Stomach (tissue), 9 donors: ENCODE measurements around the gene ACP1. TPM values are rescaled to one million over a fixed set of nuclear protein-coding genes. Genes with fewer than 3 reads are reported as not detected.

Experiments used
- DNase-seq, 2 donors: peaks; one replicate each; pipeline versions ENCODE4 v3.0.0 to v3.0.0-alpha.2; 2013 to 2019
- H3K27ac ChIP-seq, 5 donors: fragments of 200-600 bp in 4 of 5; sonication (generic) in 4 of 5; one replicate each; pipeline ENCODE4 v1.5.1; 2013 to 2019; ENCODE audit warnings: mild to moderate bottlenecking in 1 of 5, moderate library complexity in 1 of 5
- H3K27me3 ChIP-seq, 3 donors: fragments of 200-600 bp; sonication (generic); one replicate each; pipeline ENCODE4 v1.5.1; 2017 to 2019; ENCODE audit warnings: mixed run types in 1 of 3
- H3K36me3 ChIP-seq, 4 donors: fragments of 200-600 bp; sonication (generic); 1 replicate in 3 of 4; 2 replicates in 1 of 4; pipeline ENCODE4 v1.5.1; 2016 to 2019
- H3K4me1 ChIP-seq, 4 donors: fragments of 200-600 bp; sonication (generic); one replicate each; pipeline ENCODE4 v1.5.1; 2016 to 2019
- H3K4me3 ChIP-seq, 4 donors: fragments of 200-600 bp; sonication (generic) in 3 of 4; one replicate each; pipeline ENCODE4 v1.5.1; 2016 to 2019; ENCODE audit warnings: mild to moderate bottlenecking in 1 of 4
- H3K9me3 ChIP-seq, 4 donors: fragments of 200-600 bp; sonication (generic); one replicate each; pipeline ENCODE4 v1.5.1; 2016 to 2019
- CTCF ChIP-seq, 7 experiments: fragments of 450-650 bp in 4 of 7; fragments of 200-600 bp in 3 of 7; sonication (generic) in 3 of 7; IDR thresholded peaks; one replicate each; pipeline ENCODE4 v1.5.1; 2016 to 2019; ENCODE audit warnings: antibody characterized with exemption in 7 of 7, control low read depth in 2 of 7, mild to moderate bottlenecking in 1 of 7
- EP300 ChIP-seq: sonication (generic); formaldehyde crosslinking; IDR thresholded peaks from one replicate; pipeline ENCODE4 v1.6.1; 2017; ENCODE audit warnings: antibody characterized with exemption
- POLR2A ChIP-seq, 4 donors: fragments of 450-650 bp; IDR thresholded peaks; one replicate each; pipeline ENCODE4 v1.6.1; 2016; ENCODE audit warnings: antibody characterized with exemption in 4 of 4, control low read depth in 2 of 4, mild to moderate bottlenecking in 1 of 4, moderate library complexity in 1 of 4
- POLR2AphosphoS5 ChIP-seq, 3 donors: sonication (generic); formaldehyde crosslinking; IDR thresholded peaks; one replicate each; pipeline ENCODE4 v1.6.1; 2016; ENCODE audit warnings: antibody characterized with exemption in 3 of 3
- WGBS, 5 donors: extraction: QIAGEN DNeasy Blood & Tissue Kit in 3 of 5; methylation state at CpG; one replicate each; pipeline versions ENCODE4 v1.1.5 to v1.1.7; 2013 to 2018; 5-methylcytosine and 5-hydroxymethylcytosine counted together
- intact Hi-C: fragments of 100-400 bp; cut with DNase I; formaldehyde crosslinking; loops from one replicate; pipeline ENCODE4 v1.15.1; 2023; ENCODE audit warnings: low total_unique reads
- polyA plus RNA-seq, 3 donors: library from polyadenylated mRNA; stranded (reverse); fragments of 200-250 nt; gene quantifications; one replicate each; pipeline ENCODE4 v1.2.3, GENCODE V29; 2013
- total RNA-seq, 5 donors: library from RNA; depleted of rRNA; stranded (reverse); fragments of >200 nt; gene quantifications; one replicate each; pipeline versions ENCODE4 v1.1.0 to v1.2.3, GENCODE V29; 2014 to 2016
- donor health status: healthy with polysubstance abuse.
- donor health status: Bipolar disorder and iron deficiency.
- donor health status: healthy.

The ACP1 gene
- total and polyA plus RNA-seq, 8 donors, result 21.1 to 183 (median 87.5) TPM

GRCh38 chr2:223971-224760 lies 40.6 kb upstream of the ACP1 start:
- no peak for DNase-seq
- intact Hi-C loops, result no loop called here
- Histone ChIP-seq H3K36me3 (peaks cover 33 to 98% (median 90%) of the 10 kb centered on the region in 4 donors), H3K27me3 (no peaks in the 10 kb centered on the region), H3K4me3 (no peak overlapping the region), H3K9me3 (no peaks in the 10 kb centered on the region), H3K27ac (no peak overlapping the region), H3K4me1 (no peaks in the 10 kb centered on the region)
- TF ChIP-seq POLR2A (IDR thresholded peaks at IDR 0.05) (no peak), EP300 (no peak), CTCF (IDR thresholded peaks at IDR 0.05) (no peak), POLR2AphosphoS5 (IDR thresholded peaks at IDR 0.05) (no peak)
- WGBS, 5 donors, result 89 to 96% (median 93%) methylated on average over 6 of the region's 6 CpGs

DNA sequence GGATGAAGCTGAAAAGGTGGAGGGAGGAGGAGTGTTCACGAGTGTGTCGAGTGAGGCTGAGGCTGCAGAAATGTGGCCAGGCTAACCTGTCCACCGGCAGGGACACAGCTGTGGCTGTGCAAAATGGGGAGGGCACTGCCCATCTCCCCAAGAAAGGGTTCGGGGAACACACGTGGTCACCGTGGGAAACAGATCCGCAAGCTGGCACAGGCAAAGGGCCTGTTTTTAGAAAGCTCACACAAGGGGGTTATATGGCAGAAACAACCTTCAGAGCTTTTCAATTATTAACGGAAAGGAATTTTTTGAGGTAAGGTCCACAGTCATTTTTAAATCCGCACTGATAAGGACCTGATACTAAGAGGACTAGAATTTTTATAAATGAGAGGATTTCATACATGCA lies 36.6 kb upstream of the ACP1 start:
- WGBS, 5 donors, result 90 to 98% (median 95%) methylated on average over 9 of the region's 9 CpGs
- no peaks in the 10 kb centered on the region for H3K27me3 ChIP-seq
- intact Hi-C loops, result no loop called here
- H3K36me3 ChIP-seq, result peaks cover 18 to 89% (median 76%) of the 10 kb centered on the region in 4 donors
- H3K4me3 ChIP-seq, result no peak overlapping the region
- no peaks in the 10 kb centered on the region for H3K4me1 ChIP-seq
- no peak overlapping the region for H3K27ac ChIP-seq
- TF ChIP-seq EP300, result no peak
- no peak for TF ChIP-seq CTCF (IDR thresholded peaks at IDR 0.05)
- TF ChIP-seq POLR2A (IDR thresholded peaks at IDR 0.05), result no peak
- TF ChIP-seq POLR2AphosphoS5 (IDR thresholded peaks at IDR 0.05), result no peak
- no peak for DNase-seq
- no peaks in the 10 kb centered on the region for H3K9me3 ChIP-seq

GRCh38 chr2:228518-229278 lies 36.0 kb upstream of the ACP1 start:
- TF ChIP-seq EP300 (no peak), POLR2AphosphoS5 (IDR thresholded peaks at IDR 0.05) (no peak), CTCF (IDR thresholded peaks at IDR 0.05) (no peak)
- intact Hi-C loops, result no loop called here
- WGBS, 5 donors, result 88 to 92% (median 91%) methylated on average over 8 of the region's 8 CpGs
- DNase-seq, result no peak
- Histone ChIP-seq H3K27me3 (no peaks in the 10 kb centered on the region), H3K27ac (no peak overlapping the region), H3K36me3 (peaks cover 14 to 89% (median 76%) of the 10 kb centered on the region in 4 donors), H3K9me3 (no peaks in the 10 kb centered on the region), H3K4me1 (no peaks in the 10 kb centered on the region), H3K4me3 (no peak overlapping the region)

DNA sequence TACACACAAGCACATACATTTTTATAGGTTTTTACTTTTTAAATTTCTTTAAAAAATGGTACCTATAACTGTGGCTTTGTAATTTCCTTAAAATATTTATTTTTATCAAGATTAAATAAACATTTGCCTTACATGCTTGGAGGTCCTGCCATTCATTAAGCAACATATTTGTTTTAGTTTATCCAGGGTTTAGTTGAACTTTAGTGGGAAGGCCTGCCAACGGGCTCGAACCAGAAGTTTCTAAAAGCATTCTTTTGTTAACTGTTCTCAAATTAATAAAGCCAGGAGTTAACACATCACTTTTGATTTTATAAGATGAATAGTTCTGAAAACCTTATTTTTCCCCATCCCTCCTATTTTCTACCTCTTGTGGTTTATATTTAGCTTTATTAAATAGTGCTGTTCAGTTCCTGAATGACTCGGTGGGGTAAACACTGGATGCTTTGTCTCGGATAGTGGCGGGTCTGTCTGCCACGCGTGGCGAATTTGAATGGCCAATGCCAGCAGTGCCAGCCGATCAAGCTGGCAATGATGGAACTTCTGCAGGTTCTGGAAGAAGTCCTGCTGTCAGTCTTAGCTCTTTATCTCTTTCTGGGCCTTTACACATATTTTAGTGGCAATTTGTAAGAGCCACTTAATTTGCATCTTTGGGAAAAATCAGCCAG lies 33.1 kb upstream of the ACP1 start:
- Histone ChIP-seq H3K4me1 (no peaks in the 10 kb centered on the region), H3K4me3 (no peak overlapping the region), H3K9me3 (no peaks in the 10 kb centered on the region), H3K27me3 (no peaks in the 10 kb centered on the region), H3K36me3 (peaks cover 6 to 68% (median 54%) of the 10 kb centered on the region in 4 donors), H3K27ac (no peak overlapping the region)
- intact Hi-C loops, result no loop called here
- TF ChIP-seq POLR2AphosphoS5 (IDR thresholded peaks at IDR 0.05) (no peak), POLR2A (IDR thresholded peaks at IDR 0.05) (no peak), EP300 (no peak), CTCF (IDR thresholded peaks at IDR 0.05) (no peak)
- 51 to 65% (median 54%) methylated on average over 9 of the region's 9 CpGs for WGBS, 5 donors
- DNase-seq, result no peak
